ENCODE measurements around the gene SPOCK1.

Gene SPOCK1

DNA sequence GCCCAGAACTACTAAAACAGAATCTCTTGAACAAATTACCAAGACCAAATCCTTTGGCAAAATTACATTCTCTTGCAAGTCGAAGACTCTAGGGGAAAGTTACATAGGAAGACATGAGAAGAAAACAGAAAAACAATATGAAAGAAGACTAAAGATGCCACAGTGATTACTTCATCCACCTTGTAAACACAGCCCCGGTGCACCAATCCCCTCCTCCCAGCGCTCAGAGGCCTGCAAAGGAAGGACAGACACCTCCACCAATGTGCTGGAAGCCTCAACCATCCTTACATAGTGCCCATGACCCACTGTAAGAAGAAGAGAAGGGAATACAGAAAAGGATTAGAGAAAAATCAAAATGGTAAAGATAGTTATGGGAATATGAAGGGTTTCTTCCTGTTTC is 218.5 kb downstream of the SPOCK1 start:
- Histone ChIP-seq H3K9me3 (ENCODE audit: insufficient read depth, low read depth, low read length) (no peaks in the 10 kb centered on the region), H3K9ac (ENCODE audit: low read depth, low read length) (no peak overlapping the region), H3K4me3 (ENCODE audit: low read length) (no peak overlapping the region), H3K36me3 (ENCODE audit: insufficient read depth, low read depth, low read length) (no peaks in the 10 kb centered on the region), H3K27ac (ENCODE audit: low read length) (no peak overlapping the region), H3K27me3 (ENCODE audit: insufficient read depth, low read length) (no peaks in the 10 kb centered on the region), H3K4me1 (ENCODE audit: insufficient read depth, low read length) (peaks cover 10% of the 10 kb centered on the region; the same call in 1 of the 2 replicates)

DNA sequence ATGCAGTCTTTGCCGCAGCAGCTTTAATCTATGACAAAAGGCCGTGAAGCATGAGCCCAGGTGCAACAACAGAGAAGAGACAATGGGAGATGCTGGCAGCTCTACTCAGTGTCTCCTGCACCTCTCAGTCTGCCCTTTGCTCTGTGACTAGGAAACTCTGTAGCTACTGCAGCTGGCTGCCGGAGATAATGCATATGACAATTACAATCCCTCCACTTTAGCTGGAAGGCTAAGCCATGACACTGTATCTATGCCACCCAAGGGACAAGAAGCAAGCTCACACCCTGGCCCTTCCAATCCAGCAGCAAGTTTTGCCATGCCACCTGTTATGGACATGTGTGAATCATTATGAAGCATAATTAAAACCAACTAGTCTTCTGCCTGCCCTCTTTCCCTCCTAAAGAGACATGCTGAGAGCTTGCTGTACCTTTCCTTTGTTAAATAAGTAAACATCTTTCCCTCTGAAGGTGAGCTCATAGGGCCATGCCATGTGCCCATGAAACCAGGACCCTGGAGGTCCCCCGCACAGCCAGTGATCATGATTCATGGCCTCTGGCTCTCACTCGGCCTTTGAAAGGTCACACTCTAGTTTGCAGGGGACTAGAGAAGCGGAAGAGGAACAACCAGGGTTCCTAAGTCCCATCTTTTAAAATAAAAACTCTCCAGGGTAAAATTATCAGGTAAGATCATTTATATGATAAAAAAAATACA is 219.4 kb downstream of the SPOCK1 start:
- no peaks in the 10 kb centered on the region for H3K36me3 ChIP-seq (ENCODE audit: insufficient read depth, low read depth, low read length)
- H3K4me1 ChIP-seq (ENCODE audit: insufficient read depth, low read length): peaks cover 10% of the 10 kb centered on the region; the same call in 1 of the 2 replicates
- no peak overlapping the region for H3K9ac ChIP-seq (ENCODE audit: low read depth, low read length)
- no peak overlapping the region for H3K27ac ChIP-seq (ENCODE audit: low read length)
- H3K27me3 ChIP-seq (ENCODE audit: insufficient read depth, low read length): no peaks in the 10 kb centered on the region
- H3K9me3 ChIP-seq (ENCODE audit: insufficient read depth, low read depth, low read length): no peaks in the 10 kb centered on the region
- no peak overlapping the region for H3K4me3 ChIP-seq (ENCODE audit: low read length)

DNA sequence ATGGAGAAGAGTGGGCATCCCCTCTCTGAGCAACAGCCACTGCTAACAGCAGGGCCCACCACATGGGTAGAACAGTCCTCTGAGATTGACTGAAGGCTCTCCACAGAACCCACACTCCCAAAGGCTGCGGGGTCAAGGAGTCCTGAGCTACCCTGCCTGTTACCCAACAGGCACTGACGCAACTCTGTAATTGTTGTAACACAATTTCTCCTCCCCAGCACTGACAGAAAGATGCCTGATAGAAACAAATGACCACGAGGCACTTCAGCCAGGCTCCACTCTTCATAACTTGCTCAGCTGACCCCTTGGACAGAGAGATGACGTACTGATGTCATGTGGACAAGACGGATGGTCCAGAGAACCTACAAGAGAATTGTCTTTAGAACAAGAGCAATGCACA is 220.7 kb downstream of the SPOCK1 start:
- H3K36me3 ChIP-seq (ENCODE audit: insufficient read depth, low read depth, low read length): no peaks in the 10 kb centered on the region
- no peaks in the 10 kb centered on the region for H3K27me3 ChIP-seq (ENCODE audit: insufficient read depth, low read length)
- no peak overlapping the region for H3K9ac ChIP-seq (ENCODE audit: low read depth, low read length)
- no peaks in the 10 kb centered on the region for H3K9me3 ChIP-seq (ENCODE audit: insufficient read depth, low read depth, low read length)
- no peak overlapping the region for H3K4me3 ChIP-seq (ENCODE audit: low read length)
- no peak overlapping the region for H3K27ac ChIP-seq (ENCODE audit: low read length)
- H3K4me1 ChIP-seq (ENCODE audit: insufficient read depth, low read length): peaks cover 10% of the 10 kb centered on the region; the same call in 1 of the 2 replicates

DNA sequence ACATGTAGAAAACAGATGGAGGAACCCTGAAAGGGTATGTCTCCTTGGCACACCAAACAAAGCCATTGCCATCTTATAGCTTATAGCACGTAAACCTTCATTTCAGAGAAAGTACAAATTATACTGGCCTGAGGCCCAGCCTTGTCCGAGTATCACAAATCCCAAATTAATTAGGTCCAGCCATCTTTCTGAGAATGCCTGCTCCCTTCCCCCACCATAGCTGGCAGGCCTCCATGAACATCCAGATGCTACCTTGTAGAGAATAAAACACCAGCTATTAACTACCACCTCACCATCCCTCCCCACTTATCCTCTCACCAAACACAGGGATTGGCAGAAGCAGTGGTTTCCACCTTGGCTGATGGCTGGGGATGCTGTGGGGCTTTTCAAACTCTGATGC is 224.0 kb downstream of the SPOCK1 start:
- Histone ChIP-seq H3K9ac (ENCODE audit: low read depth, low read length) (no peak overlapping the region), H3K4me1 (ENCODE audit: insufficient read depth, low read length) (peaks cover 4% of the 10 kb centered on the region; the same call in 1 of the 2 replicates), H3K27me3 (ENCODE audit: insufficient read depth, low read length) (no peaks in the 10 kb centered on the region), H3K36me3 (ENCODE audit: insufficient read depth, low read depth, low read length) (no peaks in the 10 kb centered on the region), H3K4me3 (ENCODE audit: low read length) (no peak overlapping the region), H3K9me3 (ENCODE audit: insufficient read depth, low read depth, low read length) (no peaks in the 10 kb centered on the region), H3K27ac (ENCODE audit: low read length) (no peak overlapping the region)

GRCh38 chr5:137273511-137273910 is 225.6 kb downstream of the SPOCK1 start:
- H3K27me3 ChIP-seq (ENCODE audit: insufficient read depth, low read length): no peaks in the 10 kb centered on the region
- no peak overlapping the region for H3K27ac ChIP-seq (ENCODE audit: low read length)
- no peak overlapping the region for H3K4me3 ChIP-seq (ENCODE audit: low read length)
- no peaks in the 10 kb centered on the region for H3K4me1 ChIP-seq (ENCODE audit: insufficient read depth, low read length)
- H3K36me3 ChIP-seq (ENCODE audit: insufficient read depth, low read depth, low read length): no peaks in the 10 kb centered on the region
- no peaks in the 10 kb centered on the region for H3K9me3 ChIP-seq (ENCODE audit: insufficient read depth, low read depth, low read length)
- no peak overlapping the region for H3K9ac ChIP-seq (ENCODE audit: low read depth, low read length)

DNA sequence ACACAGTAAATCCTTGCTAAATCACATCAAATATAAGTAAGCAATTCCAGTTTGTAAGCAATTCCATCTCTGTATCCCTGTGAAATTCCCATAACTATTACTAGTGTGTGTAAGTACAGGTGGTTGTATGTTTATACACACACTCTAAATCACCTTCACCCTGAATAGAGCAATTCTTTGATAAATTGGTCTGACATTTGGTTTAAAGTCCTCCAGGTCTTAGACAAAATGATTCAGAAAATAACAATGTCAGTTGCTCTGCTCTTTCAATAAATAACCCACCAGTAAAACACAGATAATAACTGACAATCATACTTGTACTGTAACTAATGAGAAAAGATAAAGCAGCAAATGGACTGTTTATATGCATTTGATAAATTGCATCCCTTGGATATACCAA is 226.3 kb downstream of the SPOCK1 start:
- H3K4me1 ChIP-seq (ENCODE audit: insufficient read depth, low read length): no peaks in the 10 kb centered on the region
- no peak overlapping the region for H3K27ac ChIP-seq (ENCODE audit: low read length)
- H3K9me3 ChIP-seq (ENCODE audit: insufficient read depth, low read depth, low read length): no peaks in the 10 kb centered on the region
- H3K9ac ChIP-seq (ENCODE audit: low read depth, low read length): no peak overlapping the region
- H3K36me3 ChIP-seq (ENCODE audit: insufficient read depth, low read depth, low read length): no peaks in the 10 kb centered on the region
- no peaks in the 10 kb centered on the region for H3K27me3 ChIP-seq (ENCODE audit: insufficient read depth, low read length)
- H3K4me3 ChIP-seq (ENCODE audit: low read length): no peak overlapping the region

GRCh38 chr5:137269946-137270345 is 229.2 kb downstream of the SPOCK1 start:
- Histone ChIP-seq H3K27ac (ENCODE audit: low read length) (no peak overlapping the region), H3K9me3 (ENCODE audit: insufficient read depth, low read depth, low read length) (no peaks in the 10 kb centered on the region), H3K4me3 (ENCODE audit: low read length) (no peak overlapping the region), H3K9ac (ENCODE audit: low read depth, low read length) (no peak overlapping the region), H3K36me3 (ENCODE audit: insufficient read depth, low read depth, low read length) (no peaks in the 10 kb centered on the region), H3K4me1 (ENCODE audit: insufficient read depth, low read length) (no peaks in the 10 kb centered on the region), H3K27me3 (ENCODE audit: insufficient read depth, low read length) (no peaks in the 10 kb centered on the region)

DNA sequence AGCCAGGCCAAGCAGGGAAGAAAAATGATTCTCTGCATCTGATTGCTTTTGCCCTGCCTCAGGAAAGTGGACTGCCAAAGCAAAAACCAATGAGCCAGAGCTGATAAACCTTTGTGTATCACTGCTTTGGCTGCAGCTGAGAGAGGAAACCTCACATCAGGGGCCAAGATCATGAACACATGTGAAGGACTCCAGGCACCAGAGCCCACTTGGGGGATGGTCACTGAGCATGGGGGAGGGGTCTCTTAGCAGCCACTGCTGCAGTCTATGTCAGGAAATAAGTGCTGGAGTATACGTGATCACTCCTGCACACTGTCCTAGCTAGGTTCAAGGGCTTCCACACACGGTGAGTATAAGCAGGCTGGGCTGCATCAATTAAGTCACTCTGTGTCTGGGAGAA is 229.9 kb downstream of the SPOCK1 start:
- Histone ChIP-seq H3K4me1 (ENCODE audit: insufficient read depth, low read length) (no peaks in the 10 kb centered on the region), H3K9me3 (ENCODE audit: insufficient read depth, low read depth, low read length) (no peaks in the 10 kb centered on the region), H3K4me3 (ENCODE audit: low read length) (no peak overlapping the region), H3K27me3 (ENCODE audit: insufficient read depth, low read length) (no peaks in the 10 kb centered on the region), H3K27ac (ENCODE audit: low read length) (no peak overlapping the region), H3K9ac (ENCODE audit: low read depth, low read length) (no peak overlapping the region), H3K36me3 (ENCODE audit: insufficient read depth, low read depth, low read length) (no peaks in the 10 kb centered on the region)

DNA sequence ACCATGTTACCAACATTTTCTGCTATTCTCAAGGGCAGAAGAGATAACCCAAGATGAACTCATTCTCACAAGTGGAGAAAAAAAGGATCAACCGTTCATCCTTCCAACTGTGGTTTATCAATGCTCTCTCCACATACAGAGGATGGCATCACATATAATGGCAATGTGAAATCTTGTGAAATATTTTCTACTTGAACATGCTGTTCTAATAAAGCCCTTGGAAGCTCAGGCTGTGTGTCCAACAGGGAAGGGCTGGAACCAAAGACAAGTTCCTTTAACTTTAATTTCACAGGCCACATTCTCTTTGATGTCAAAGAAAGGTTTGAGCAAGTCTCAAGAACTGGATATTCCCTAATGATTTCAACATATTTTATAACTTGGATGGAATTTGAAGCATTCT is 230.5 kb downstream of the SPOCK1 start:
- Histone ChIP-seq H3K4me3 (ENCODE audit: low read length) (no peak overlapping the region), H3K9me3 (ENCODE audit: insufficient read depth, low read depth, low read length) (no peaks in the 10 kb centered on the region), H3K36me3 (ENCODE audit: insufficient read depth, low read depth, low read length) (no peaks in the 10 kb centered on the region), H3K9ac (ENCODE audit: low read depth, low read length) (no peak overlapping the region), H3K27ac (ENCODE audit: low read length) (no peak overlapping the region), H3K4me1 (ENCODE audit: insufficient read depth, low read length) (no peaks in the 10 kb centered on the region), H3K27me3 (ENCODE audit: insufficient read depth, low read length) (no peaks in the 10 kb centered on the region)

DNA sequence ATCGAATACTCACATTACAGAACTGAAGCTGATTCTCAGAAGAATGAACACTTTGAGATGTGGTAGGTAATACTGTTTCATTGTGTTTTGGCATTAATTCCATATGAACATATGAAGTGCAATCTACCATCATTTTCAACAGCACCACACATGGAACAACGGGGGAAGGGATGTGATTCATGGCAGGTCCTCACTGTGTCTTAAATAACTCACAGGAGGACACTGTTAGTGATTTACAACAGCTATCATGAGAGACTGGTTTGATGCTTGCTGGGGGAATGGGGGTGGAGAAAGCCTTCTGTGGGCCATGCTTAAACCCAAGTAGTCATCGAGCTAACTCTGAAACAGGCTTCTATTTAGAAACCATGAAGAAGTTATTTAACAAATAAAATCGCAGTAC is 232.9 kb downstream of the SPOCK1 start:
- H3K4me3 ChIP-seq (ENCODE audit: low read length): no peak overlapping the region
- no peaks in the 10 kb centered on the region for H3K36me3 ChIP-seq (ENCODE audit: insufficient read depth, low read depth, low read length)
- H3K4me1 ChIP-seq (ENCODE audit: insufficient read depth, low read length): no peaks in the 10 kb centered on the region; the same call in 1 of the 2 replicates
- no peak overlapping the region for H3K9ac ChIP-seq (ENCODE audit: low read depth, low read length)
- no peaks in the 10 kb centered on the region for H3K27me3 ChIP-seq (ENCODE audit: insufficient read depth, low read length)
- no peaks in the 10 kb centered on the region for H3K9me3 ChIP-seq (ENCODE audit: insufficient read depth, low read depth, low read length)
- H3K27ac ChIP-seq (ENCODE audit: low read length): no peak overlapping the region

- no peak overlapping the region for H3K4me3 ChIP-seq (ENCODE audit: low read length)
- H3K27ac ChIP-seq (ENCODE audit: low read length): no peak overlapping the region
- H3K36me3 ChIP-seq (ENCODE audit: insufficient read depth, low read depth, low read length): no peaks in the 10 kb centered on the region
- H3K4me1 ChIP-seq (ENCODE audit: insufficient read depth, low read length): no peaks in the 10 kb centered on the region; the same call in 1 of the 2 replicates
- H3K27me3 ChIP-seq (ENCODE audit: insufficient read depth, low read length): no peaks in the 10 kb centered on the region
- H3K9ac ChIP-seq (ENCODE audit: low read depth, low read length): no peak overlapping the region
- H3K9me3 ChIP-seq (ENCODE audit: insufficient read depth, low read depth, low read length): no peaks in the 10 kb centered on the region
Measured at GRCh38 chr5:137265457-137265856, 233.7 kb downstream of the SPOCK1 start.

- Histone ChIP-seq H3K9me3 (ENCODE audit: insufficient read depth, low read depth, low read length) (no peaks in the 10 kb centered on the region), H3K27me3 (ENCODE audit: insufficient read depth, low read length) (no peaks in the 10 kb centered on the region), H3K9ac (ENCODE audit: low read depth, low read length) (no peak overlapping the region), H3K4me3 (ENCODE audit: low read length) (no peak overlapping the region), H3K27ac (ENCODE audit: low read length) (no peak overlapping the region), H3K36me3 (ENCODE audit: insufficient read depth, low read depth, low read length) (no peaks in the 10 kb centered on the region), H3K4me1 (ENCODE audit: insufficient read depth, low read length) (no peaks in the 10 kb centered on the region; the same call in 1 of the 2 replicates)
Measured at GRCh38 chr5:137264573-137264972, 234.6 kb downstream of the SPOCK1 start.

Measured in iPS-20b (cell line).